Measurements from ENCODE around the gene PYDC1. TPM values are rescaled to one million over a fixed set of nuclear protein-coding genes. Genes with fewer than 3 reads are reported as not detected.
"Not testable (repeated sequence)": the region's sequence is repeated elsewhere in the genome, so short reads cannot be mapped to it uniquely, and the experiment has no call there.

PYDC1 gene
- polyA plus RNA-seq (ENCODE audit: insufficient read depth in 1 of 5, insufficient read length in 5 of 5, low replicate concordance in 1 of 5), result not detected
- long read RNA-seq, donor 1, result 0 reads
- long read RNA-seq, donor 2, result 0 reads
- long read RNA-seq, donor 3, result 0 reads
- long read RNA-seq, donor 4, result 0 reads
- long read RNA-seq, donor 5, result 0 reads
- long read RNA-seq, donor 6, result 0 reads
- long read RNA-seq, donor 7, partial matches to known transcripts, result 0 of 1 reads
- long read RNA-seq, donor 7, other reads (novel, unspliced or antisense), result 0 of 1 reads
- long read RNA-seq, donor 8, result 0 reads

GRCh38 chr16:31216422-31217135 lies at the start of gene PYDC1:
Gene PYDC1, minus strand, starts transcription at chr16:31217135. Its CDS starts 107 bp downstream, at chr16:31217028.
- no peak for DNase-seq

- no peak for DNase-seq
Measured at GRCh38 chr16:31265329-31266245, 48.7 kb upstream of the PYDC1 start.

GRCh38 chr16:31262084-31262483 lies 45.1 kb upstream of the PYDC1 start:
- no peak for DNase-seq

DNA sequence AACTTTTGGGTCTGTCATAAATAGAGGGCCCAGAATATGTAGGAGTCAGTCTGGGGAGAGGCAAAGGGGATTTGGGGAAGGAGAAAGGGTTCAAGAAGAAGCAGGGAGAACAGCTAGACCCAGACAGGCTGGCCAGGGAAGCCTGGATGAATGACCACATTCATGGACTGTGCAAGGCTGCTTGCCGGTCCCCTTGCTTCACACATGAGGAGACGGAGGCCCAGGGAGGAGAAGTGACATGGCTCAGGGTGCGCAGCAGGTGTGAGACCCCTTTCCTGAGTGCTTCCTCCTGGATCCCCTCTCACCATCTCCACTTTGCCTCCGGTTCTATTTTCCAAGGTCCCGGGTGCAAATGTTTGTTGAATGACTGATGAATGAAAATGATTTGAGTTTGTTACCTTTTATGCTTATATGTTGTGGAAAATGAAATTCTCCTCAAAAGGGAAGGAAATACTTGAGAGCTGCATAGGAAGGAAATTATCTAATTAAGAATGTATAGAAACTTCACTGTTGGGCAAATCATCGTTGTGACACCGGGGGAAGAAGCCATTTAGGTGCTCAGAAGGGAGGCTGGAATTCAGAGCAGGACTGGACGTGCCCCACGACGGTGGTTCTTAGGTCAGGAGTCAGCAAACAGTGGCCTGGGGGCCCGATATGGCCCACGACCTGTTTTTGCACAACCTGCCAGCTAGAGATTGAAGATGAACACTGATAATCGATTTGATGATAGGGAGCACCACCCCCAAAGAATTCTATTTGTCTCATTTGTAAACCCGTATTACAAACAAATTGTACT lies 43.4 kb upstream of the PYDC1 start:
- no peak for DNase-seq

GRCh38 chr16:31258366-31258765 lies 41.4 kb upstream of the PYDC1 start:
- DNase-seq, result no peak

- DNase-seq, result no peak
Measured at GRCh38 chr16:31256466-31256865, 39.5 kb upstream of the PYDC1 start.

DNA sequence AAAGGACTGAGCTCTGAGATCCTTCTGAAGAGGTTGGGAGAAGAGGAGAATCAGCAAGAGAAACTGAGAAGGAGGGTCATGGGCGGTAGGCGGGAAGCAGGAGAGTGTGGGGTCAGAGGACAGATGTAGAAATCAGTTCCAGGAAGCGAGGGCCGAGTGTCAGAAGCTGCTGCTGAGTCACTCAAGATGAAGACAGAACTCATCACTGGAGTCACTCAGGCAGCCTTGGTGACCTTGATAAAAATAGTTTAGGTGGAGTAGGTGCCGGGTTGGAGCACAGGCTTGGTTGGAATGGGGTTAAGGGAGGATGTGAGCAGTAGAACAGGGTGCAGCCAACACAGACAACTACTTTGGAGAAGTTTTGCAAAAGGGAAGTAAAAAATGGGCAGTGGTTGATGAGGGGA lies 36.7 kb upstream of the PYDC1 start:
- DNase-seq, result no peak

DNA sequence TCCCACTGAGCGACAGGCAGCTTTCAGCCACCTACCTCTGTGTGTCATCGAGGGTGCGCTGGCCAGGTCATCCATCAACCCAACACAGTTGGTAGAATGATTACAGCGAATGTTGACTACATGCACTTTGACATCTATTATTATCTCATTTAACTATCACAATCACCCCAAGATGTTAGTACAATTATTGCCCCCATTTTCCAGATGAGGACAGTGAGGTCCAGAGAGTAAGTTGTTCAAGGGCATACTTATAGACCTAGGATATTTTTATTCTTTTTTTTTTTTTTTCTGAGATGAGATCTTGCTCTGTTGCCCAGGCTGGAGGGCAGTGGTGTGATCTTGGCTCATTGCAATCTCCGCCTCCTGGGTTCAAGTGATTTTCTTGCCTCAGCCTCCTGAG lies 34.5 kb upstream of the PYDC1 start:
- DNase-seq, result no peak

DNA sequence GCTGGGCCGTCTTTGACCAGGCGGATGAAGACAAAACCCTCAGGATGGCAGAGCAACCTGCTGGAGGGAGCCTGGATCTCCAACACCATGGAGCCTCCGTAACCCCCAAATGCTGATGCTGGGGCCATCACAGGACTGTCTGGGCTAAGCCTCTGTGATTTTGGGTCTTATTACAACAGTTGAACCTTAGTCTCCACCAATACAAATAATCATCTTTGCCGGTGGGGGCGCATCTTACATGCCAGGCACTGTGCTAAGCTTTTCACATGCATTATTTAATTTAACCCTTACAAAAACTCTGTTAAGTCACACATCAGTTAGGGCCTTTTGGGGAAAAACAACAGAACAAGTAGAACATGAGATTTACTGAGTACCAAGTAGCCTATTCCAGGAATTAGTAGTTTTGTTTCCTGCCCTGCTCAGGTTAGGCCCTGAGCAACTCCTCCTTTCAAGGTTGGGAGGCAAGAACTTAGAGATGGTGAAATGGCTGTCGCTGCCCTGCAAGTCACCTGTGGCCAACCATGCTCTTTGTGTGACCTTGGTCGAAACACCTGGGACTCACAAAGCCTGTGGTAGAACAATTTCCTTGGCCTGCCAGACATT lies 33.9 kb upstream of the PYDC1 start:
- DNase-seq, result no peak

DNA sequence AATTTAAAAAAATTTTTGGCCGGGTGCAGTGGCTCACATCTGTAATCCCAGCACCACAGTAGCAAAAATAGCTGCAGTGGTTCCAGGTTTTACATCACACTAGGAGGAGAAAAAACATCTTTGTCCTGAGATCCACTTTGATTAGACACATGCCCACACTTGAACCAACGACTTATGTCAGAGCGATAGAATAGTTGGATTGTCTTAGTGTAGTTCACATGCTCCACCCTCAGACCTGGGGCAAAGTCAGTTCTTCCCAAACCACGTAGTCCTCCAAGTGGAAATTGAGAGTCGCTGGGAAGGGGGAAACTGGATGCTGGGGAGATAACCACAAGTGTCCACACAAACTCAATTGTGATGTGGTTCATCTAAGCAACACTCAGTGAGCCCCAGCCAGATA lies 31.4 kb upstream of the PYDC1 start:
- DNase-seq, result no peak

GRCh38 chr16:31246296-31246695 lies 29.4 kb upstream of the PYDC1 start:
- DNase-seq, result no peak

- DNase-seq, result not testable (repeated sequence)
Measured at GRCh38 chr16:31245598-31245997, 28.7 kb upstream of the PYDC1 start.

- no peak for DNase-seq
Measured at GRCh38 chr16:31243734-31244670, 27.1 kb upstream of the PYDC1 start.

- no peak for DNase-seq
Measured at GRCh38 chr16:31242206-31242605, 25.3 kb upstream of the PYDC1 start.

DNA sequence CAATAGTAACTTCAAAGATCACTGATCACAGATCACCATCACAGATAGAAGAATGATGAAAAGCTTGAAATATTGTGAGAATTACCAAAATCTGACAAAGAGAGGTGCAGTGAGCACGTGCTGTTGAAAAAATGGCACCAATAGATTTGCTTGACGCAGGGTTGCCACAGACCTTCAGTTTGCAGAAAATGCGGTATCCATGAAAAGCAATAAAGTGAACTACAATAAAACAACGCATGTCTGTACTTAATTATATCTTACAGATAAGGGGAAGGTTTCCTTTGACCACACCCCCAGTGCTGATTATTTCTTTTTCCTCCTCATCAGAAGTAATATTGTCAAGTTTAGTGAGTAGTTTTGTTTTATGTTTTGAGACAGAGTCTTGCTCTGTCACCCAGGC lies 21.1 kb upstream of the PYDC1 start:
- no peak for DNase-seq

DNA sequence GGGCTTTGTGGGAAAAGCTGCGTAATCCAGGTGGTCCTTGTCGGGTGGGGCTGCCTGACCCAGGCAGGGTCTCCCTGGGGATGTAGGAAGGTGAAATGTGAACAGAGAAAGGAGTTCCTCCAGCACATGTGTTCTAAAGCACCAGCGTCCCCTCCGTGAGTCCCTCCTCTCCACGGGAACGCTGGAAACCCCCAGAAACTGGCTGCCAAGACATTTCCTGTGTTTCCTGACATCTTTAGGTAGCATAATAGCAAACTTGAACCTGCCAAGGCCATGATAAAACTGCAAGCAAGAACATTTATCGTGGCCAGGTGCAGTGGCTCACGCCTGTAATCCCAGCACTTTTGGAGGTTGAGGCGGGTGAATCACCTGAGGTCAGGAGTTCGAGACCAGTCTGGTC lies 12.6 kb upstream of the PYDC1 start:
- DNase-seq, result no peak

DNA sequence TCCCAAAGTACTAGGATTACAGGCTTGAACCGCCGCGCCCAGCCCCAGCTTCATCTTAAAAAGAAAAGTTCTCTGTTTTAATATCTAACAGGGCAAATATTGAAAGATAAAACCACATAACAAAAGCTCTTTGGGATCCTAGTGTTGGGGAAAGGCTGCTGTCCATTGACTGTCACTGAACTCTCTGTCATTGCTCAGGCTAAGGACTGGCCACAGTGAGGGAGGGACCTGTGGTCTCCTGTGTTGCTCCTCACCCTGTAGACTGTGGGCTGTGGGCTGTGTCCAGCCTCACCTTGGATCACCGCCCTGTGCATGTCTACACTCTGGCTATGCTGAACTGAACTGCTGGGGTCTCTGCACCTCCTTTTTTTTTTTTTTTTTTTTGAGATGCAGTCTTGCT lies 11.3 kb upstream of the PYDC1 start:
- DNase-seq, result no peak

GRCh38 chr16:31225193-31225592 lies 8.3 kb upstream of the PYDC1 start:
- DNase-seq, result no peak

DNA sequence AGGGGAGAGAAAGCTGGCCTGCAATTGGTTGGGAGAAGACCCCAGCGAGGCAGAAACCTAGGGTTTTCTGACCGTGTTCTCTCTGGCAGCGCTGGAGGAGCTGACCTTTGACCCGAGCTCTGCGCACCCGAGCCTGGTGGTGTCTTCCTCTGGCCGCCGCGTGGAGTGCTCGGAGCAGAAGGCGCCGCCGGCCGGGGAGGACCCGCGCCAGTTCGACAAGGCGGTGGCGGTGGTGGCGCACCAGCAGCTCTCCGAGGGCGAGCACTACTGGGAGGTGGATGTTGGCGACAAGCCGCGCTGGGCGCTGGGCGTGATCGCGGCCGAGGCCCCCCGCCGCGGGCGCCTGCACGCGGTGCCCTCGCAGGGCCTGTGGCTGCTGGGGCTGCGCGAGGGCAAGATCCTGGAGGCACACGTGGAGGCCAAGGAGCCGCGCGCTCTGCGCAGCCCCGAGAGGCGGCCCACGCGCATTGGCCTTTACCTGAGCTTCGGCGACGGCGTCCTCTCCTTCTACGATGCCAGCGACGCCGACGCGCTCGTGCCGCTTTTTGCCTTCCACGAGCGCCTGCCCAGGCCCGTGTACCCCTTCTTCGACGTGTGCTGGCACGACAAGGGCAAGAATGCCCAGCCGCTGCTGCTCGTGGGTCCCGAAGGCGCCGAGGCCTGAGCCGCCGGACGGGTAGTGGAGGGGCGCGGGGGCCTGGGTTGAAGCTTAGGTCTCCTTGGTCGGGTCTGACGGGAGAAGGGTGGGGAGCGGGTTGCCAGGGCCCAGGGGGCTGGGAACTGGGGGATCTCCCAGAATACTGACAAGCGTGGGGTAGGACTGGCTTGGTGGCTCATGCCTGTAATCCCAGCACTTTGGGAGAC lies 7.4 kb upstream of the PYDC1 start:
- DNase-seq, result no peak

All from right lung (tissue), 10 donors.